HG03064 (cell line): Measurements from ENCODE around the gene ANO2.

Experiments used
- ATAC-seq: cut with Tn5 transposase; IDR thresholded peaks from one replicate; pipeline ENCODE4 v1.9.1; 2021; ENCODE audit warnings: low read depth; ENCODE audit not compliant: unreplicated experiment

ANO2 gene

GRCh38 chr12:5736527-5736926, 208.5 kb downstream of the ANO2 start:
- ATAC-seq = no peak

GRCh38 chr12:5736016-5736415, 209.0 kb downstream of the ANO2 start:
- no peak for ATAC-seq

DNA sequence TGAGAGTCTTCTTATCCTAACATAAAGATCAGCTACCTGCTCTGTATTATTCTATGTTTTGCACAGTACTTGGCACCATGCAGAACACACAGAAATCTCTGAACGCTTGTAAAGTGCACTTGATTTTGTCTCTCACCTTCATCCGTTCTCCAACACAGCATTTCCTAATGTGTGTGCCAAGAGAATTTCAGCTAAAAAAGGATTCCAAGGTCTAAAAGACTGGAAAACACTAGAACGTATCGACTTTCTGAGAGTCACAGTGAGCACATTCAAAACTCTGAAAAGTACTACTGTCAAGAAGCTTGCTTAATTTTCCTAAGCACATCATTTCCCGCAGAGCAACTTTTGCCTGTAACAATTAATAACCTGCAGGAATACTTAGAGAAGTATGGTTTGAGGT, 211.1 kb downstream of the ANO2 start:
- ATAC-seq = no peak

GRCh38 chr12:5733136-5733755, 211.8 kb downstream of the ANO2 start:
- no peak for ATAC-seq

DNA sequence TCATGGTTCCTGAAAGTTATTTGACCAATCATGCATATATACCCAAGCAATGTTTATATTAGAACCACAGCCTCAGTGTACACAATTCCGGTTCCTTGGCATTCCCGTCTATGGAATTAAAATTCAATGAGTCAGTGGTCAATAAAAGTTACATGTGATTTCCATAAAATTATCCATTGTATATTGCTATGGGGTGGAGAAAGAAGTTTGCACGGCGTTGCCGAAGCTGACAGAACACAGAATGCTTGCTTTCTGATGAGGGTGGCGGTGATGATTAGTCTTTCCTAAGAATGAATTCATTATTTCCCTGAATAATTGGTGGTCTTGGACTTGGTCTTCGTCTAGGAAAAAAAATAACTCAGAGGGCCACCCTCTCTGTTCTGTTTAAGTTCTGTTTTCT, 214.1 kb downstream of the ANO2 start:
- ATAC-seq = no peak

- ATAC-seq = no peak
These were observed 221.3 kb downstream of the ANO2 start for GRCh38 chr12:5723711-5724252.

DNA sequence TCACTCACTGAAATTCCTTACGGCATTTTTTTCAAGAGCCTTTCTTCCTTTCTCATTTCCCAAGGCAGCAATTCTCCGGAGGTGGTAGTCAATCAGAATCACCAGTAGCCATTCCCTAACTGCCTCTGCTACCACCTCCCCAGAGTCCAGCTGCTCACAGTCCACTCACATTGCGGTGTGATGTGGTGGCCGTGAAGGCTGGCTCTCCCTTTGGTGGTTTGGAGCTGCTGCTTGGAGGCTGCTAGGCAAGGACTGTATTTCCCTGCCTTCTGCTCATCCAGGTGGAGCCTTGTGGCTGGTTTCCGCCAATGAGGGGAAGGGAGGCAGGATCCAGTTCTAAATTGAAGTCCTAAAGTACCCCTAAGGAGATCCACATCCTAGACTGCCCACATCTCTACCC, 222.0 kb downstream of the ANO2 start:
- no peak for ATAC-seq

GRCh38 chr12:5720381-5721005, 224.6 kb downstream of the ANO2 start:
- no peak for ATAC-seq

GRCh38 chr12:5718680-5719079, 226.4 kb downstream of the ANO2 start:
- ATAC-seq = no peak

DNA sequence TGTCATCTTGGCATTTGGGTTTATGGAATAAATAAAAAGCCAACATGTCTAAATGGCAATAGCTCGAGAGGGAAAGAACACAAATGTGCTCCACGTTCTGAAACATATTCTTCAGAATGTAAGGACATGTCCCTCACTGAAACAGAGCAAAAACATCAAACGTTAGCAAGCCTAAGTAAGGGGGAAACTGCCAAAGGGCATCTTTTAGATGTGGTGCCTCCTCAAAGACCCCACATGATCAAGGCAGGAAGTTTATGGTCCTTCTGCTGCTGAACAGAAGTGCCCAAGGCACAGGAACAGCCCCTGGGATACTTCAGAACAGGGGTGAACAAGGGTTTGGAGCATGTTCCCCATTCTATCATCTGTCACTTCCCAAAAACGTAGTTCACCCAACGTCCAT, 227.0 kb downstream of the ANO2 start:
- no peak for ATAC-seq

GRCh38 chr12:5716976-5717375, 228.1 kb downstream of the ANO2 start:
- ATAC-seq = no peak

DNA sequence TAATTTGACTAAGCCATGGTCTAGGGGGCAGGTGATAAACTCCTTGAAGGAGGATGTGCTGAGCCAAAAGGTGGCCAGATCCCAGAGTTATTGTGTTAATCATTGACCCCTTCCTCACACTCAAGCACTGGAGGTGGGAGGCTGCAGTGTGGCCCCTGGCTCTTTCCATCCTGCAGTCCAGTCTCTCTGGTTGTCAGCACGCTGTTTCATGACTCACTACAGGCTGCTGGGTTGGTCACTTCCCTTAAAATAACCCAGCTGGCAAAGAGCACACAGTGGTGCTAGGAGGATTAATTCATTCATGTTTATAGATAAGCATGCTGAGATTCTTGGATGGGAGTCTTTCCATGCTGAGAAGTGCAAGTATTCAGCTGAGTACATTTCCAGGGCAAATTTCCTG, 228.9 kb downstream of the ANO2 start:
- ATAC-seq = no peak

- ATAC-seq = no peak
These were observed 230.0 kb downstream of the ANO2 start for GRCh38 chr12:5715021-5715420.

- ATAC-seq = no peak
These were observed 231.4 kb downstream of the ANO2 start for GRCh38 chr12:5713599-5714081.

- no peak for ATAC-seq
These were observed 234.7 kb downstream of the ANO2 start for GRCh38 chr12:5710260-5710878.

GRCh38 chr12:5708371-5708770, 236.7 kb downstream of the ANO2 start:
- no peak for ATAC-seq

GRCh38 chr12:5706247-5706646, 238.8 kb downstream of the ANO2 start:
- ATAC-seq = no peak

- ATAC-seq = no peak
These were observed 239.3 kb downstream of the ANO2 start for GRCh38 chr12:5705791-5706190.

DNA sequence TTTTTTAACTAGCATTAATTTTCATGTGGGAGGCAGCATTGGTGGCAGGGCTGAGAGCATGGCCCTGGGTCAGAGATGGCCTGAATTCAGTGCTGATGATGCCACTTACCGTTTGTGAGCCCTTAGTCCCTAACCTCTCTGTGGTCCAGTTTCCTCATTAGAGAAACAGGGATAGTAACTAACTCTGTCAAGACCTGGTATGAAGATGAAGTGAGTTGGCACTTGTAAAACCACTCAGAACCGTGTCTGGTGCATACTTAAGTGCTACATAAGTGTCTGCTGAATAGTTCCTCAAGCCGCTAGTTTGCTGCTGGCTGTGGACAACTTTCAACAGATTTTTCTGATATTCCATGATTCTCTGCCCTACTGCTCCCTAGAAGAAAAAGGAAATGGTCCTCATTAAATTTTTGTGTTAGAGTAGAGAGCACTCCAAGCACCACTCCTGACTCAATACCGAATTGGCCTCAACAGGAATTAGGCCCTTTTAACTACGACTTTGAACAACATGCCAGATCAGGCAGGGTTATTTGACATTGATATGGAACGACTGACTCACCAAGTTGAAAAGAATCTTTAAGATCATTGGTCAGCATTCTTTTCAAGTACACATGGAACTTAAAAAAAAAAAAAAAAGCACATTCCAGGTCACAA, 250.2 kb downstream of the ANO2 start:
- ATAC-seq = no peak

DNA sequence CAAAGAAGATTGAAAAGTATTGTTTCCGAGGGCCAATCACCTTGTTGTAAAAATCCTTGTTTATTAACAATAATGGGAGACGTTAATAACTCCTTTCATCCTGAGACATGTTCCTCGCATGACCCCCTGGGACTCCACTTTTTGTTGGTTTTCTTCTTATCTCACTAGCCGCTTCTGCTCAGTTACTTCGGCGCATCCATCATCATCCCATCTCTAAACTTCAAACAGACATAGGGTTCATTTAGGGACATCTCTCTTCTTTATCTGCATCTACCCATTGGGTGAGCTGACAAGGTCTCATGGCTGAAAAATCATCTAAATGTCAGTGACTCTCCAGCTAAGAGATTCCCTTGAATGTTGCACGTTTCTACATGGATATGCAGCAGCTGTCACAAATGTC, 252.2 kb downstream of the ANO2 start:
- ATAC-seq = no peak

DNA sequence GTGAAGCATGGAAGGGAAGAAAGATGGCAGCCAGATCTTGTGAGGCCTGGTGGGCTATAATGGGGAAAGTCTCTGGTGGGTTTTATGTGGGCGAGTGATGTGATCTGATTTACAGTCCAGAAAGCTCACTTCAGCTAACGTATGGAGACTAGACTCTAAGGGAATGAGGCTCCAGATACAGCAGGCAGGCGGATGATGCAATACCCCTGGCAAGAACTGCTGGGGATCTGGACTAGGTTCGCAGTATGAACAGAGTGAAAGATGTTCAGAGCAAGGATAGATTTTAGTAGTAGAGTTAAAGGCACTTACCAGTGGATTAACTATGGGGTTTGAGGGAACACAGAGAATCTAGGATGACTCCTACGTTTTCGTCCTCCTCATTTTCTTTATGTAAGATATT, 253.1 kb downstream of the ANO2 start:
- no peak for ATAC-seq
